NCI-H1092 (cell line): ENCODE results near the gene SIAH3.
A peak's percentile ranks its signal among the peaks of the same experiment; 100 is the strongest.

Experiments
- DNase-seq: peaks from one replicate; lab custom pipeline; 2025; lab: John Stamatoyannopoulos, UW

SIAH3 gene

DNA sequence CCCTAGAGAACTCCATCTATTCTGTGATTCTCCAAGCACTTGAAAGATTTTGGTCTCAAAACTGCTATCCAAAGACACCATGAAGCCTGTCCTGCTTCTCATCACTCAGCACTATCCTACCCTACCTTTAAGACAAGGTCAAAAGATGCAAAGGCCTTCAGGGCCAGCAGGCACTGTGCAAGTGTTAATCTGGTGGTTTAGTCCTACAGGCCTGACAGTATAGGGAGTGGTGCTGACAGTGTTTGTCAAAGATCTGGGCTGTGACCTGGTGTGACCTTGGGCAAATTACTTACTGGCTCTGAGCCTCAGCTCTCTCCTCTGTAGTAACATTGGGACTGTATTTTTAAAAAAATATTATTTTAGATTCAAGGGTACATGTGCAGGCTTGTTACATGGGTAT lies 28.0 kb downstream of the SIAH3 start:
- no peak for DNase-seq

DNA sequence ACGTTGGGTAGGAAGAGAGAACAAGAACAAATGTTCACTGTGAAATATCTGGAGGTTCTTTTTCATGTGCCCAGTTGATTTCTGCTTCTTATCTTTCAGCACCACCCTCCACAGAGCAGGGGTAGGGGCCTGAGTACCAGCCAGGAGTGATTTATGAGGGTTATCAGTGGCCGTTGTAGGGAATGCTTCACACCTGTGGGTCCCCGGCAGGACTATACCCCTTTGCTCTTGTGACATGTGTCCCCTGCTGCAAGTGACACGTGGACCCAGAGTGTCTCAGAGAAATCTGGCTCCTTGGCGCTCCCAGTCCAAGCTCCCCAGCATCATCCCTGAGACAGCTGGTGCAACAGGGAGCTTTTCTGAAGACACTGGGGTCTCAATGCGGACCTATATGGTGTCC lies 29.7 kb downstream of the SIAH3 start:
- no peak for DNase-seq

DNA sequence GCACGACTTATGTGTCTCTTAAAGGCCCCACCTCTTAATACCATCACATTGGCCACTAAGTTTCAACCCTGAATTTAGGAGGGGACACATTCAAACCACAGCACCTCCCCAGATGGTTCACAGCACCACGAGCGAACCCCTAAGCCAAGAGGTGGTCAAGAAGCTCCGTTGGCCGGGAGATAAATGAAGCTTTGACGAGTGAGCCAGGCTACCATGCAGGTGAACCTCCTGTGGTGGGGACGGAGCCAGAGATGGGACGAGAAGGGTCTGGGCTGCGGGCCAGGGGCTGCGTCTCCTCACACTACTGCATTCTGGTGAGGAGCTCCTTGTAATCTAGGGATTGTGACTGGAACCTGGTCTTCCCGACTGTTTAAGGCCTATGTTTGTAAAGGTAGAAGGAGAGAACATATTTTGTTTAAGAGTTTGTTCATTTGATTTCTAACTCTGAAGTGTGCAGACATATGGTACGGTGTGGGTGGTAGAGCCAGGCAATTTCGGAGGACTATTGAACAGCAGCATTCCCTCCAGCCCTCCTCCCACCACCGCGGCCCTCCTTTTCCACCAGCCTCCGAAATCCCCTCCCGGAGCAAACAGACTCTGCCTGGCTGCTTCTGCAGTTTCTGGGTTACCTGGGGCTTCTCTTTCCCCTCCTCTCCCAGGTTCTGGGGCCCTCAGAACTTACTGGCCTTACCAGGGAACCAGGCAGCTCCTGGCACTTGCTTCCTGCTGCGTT lies 31.3 kb downstream of the SIAH3 start:
- DNase-seq, result no peak

DNA sequence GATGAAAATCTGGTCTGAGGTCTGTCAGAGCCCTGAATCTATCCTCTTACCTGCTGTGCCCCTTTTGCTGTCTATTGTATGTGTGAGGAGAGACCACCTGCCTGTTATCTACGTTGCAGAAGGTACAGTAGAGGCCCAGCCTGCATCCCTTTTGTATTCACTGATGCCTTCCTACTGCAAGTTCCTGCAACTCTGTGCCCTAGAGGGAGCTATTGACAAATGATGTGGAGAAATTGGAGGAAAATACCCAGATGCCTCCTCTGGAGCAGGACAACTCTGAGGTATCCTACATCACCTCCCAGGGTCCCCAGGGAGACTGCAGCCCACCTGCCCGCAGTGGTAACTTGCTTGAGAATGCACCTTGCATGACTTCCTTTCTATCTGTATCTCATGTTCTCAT lies 33.7 kb downstream of the SIAH3 start:
- DNase-seq, result no peak

DNA sequence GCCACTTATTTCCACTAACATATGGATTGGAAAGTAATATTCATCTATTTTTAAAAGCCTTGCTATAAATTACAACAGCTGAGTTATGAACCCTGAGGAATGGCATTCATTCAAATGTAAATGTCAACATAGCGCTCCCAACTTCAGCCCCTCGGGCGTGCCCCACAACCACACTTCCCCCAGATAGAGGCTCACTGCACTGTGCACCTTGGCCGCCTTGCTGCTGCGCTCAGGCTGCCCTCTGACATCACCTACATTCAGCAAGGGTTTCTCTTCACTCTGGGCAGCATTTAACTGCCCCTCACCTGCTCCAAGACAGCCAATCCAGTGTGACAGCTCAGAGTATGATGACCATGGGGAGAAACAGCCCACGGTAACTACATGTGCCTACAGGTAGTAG lies 35.1 kb downstream of the SIAH3 start:
- no peak for DNase-seq

DNA sequence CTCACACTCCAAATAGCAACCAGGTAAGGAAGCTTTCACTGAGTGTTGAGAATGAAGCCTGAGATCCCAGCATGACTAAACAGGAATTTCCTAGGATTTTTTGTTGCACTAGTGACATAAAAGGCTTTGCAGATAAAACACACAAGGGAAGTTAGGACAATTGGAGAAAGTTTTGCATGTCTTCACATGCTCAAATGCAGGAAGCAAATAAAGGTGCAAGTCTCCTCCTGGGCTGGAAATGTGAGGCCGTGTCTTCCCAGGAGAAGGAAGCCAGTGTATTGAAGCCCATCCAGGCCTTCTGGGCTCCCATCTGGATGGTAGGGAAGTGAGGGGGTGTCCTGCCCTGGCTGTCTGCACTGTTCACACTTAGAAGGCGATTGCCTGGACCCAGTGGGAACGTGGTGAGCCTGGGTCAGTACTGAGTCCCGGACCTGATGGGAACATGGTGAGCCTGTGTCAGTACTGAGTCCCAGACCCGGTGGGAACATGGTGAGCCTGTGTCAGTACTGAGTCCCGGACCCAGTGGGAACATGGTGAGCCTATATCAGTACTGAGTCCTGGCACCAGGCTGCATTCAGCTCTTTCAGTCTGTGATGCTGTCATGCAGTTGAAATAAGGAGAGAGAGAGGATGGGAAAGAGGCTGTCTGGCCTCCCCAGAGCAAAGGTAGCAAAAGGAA lies 38.7 kb downstream of the SIAH3 start:
- DNase-seq, result no peak

DNA sequence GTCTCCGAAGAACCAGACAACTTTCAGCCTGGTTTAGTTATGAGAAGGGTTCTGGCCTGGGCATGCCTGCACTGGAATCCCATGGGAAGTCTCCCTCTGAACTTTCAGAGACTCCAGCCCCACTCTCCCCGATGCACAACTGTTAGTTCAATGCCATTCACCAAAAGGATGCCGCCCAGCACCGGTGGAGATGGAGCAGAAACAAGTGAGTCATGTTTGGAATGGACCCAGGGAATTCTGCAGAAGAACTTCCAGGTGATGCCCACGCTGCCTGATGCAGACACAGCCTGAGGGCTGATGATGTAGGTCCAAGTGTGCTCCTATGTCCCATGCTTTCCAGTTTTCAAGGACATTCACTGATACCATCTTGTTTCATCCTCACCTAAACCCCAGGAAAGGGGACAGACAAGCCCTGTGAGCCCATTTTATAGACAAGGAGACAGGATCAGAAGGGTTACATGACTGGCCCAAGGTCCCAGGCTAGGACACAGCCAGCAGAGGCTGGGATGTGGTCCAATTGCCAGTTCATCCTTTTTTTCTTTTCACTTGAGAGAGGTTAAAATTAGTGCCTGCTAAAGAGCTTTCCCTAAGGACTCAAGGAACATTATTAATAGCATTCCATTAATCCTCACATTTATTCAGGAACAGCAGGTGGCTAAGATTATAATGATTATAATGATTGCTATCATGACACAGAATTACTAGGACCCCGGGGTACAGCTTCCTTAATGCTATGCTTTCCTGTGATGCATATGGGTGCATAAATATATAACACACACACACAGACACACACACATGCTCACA lies 39.5 kb downstream of the SIAH3 start:
- DNase-seq, result no peak

DNA sequence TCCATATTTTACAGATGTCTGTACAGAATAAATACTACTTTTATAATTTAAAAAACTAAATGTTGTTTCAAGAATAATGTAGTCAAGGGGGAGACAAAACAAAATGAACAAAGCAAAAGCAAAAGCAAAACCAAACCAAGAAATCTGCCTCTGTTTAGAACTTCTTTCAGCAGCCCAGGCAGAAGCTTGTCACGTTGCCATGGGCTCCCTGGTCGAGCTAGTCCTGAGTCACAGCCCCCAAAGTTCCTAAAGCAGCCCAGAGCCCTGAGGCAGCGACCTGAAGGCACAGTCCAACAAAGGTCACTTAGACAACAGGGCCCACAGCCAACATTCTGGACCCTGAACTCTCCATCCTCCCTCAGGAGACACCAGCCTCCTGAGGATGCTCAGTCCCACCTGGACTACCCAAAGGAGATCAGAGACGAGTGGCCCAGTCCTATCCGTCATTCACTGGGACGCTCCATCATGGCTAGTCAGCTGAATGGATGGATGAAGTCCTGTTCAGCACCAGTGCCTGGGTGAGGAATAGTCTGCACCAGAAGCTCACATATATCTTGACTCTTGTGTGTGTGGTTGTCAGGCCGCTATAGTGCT lies 41.7 kb downstream of the SIAH3 start:
- DNase-seq, result no peak

DNA sequence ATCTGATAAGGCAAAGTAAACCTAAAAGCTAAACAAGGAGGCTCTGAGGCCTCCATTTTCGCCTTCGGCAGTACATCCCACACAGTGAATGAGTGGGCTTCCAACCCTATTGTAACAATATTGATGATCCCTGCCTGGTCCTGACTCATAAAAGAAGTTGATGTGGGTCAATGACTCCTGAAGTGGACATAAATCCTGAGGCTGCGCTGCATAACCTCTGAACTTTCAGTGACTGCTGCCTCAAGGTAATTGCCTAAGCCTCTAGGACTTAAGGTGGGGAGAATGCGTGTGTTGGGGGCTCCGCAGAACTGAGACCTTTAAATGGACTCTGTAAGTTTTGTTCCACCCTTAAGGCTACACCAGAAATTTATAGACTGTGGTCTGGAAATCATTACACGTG lies 42.6 kb downstream of the SIAH3 start:
- no peak for DNase-seq

DNA sequence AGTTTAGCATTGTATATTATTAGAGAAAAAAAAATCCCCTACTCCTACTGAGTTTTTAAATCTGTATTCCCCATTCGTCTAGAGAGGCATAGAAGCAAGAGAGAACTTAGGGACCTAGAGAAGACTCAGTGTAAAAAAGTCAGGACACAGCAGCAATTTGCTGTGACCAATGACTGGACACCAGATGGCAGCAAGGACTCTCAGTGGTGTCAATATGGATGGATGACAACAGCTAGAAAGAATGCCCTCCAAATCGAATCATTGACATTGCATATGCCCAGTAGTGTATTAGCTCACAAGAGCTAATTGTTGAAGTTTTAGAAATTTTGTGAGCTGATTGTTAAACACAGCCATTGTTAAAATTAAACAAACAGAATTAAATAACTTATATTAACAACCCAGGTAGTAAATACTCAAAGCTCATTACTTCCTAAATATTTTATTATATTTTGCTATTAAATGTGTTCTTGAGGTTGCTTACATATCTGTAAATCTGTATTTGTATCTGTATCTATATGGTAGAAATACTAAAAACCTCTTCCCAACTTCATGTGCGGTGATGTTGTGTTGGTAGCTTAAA lies 43.9 kb downstream of the SIAH3 start:
- peak; percentile 31 for DNase-seq

DNA sequence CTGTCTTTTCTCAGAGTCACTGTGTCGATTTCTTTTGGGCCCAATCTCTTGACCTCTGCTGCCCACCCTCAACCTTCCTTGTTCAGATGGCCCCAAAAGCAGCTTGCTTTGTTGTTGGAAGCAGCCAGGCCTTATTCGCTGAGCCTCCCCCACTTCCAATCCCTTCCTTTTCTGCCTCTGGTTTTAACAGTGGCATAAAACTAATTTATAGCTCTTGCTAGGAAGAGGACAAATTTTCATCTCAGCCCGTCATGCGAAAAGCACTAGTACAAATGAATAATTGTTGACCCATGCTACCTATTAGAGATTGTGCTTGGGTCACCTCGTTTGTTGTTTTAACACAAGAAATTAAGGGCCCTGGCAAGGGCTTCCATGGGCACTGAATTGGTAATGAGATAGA lies 51.1 kb downstream of the SIAH3 start:
- no peak for DNase-seq

DNA sequence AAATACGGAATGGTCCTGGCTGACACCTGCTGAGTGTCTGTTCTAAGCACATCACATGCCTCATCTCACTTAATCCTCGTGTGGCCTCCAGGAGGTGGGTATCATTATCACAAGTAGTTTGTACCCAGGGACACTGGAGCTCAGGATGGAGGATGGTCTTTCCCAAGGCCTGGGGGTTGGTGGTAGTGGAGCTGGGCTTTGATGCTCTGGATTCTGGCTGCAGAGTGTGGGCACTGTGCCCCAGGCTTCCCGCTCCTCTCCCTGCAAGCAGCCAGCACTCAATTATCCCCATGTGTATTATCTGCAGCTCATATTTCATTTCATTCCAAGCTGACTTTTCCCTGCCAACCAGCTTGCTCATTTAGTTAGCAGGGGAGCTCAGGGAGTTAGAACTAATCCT lies 52.1 kb downstream of the SIAH3 start:
- DNase-seq, result peak; percentile 53

DNA sequence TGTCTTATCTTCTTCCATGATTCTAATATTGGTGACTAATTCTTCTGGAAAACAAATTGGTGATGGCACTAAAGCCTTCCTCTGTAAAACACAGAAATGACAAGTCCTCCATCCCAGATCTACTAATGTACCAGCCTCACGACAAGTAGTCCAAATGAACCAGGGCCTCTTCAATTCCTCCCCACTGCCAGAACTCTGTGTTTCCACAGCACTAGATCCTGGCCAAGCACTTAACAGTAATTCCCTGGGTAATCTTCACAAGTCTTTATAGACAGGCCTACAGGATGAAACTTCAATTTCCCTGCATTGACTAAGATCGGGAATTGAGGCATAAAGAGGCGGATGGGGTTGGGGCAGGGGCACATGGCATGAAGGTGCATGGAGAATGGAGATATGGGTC lies 52.7 kb downstream of the SIAH3 start:
- no peak for DNase-seq

DNA sequence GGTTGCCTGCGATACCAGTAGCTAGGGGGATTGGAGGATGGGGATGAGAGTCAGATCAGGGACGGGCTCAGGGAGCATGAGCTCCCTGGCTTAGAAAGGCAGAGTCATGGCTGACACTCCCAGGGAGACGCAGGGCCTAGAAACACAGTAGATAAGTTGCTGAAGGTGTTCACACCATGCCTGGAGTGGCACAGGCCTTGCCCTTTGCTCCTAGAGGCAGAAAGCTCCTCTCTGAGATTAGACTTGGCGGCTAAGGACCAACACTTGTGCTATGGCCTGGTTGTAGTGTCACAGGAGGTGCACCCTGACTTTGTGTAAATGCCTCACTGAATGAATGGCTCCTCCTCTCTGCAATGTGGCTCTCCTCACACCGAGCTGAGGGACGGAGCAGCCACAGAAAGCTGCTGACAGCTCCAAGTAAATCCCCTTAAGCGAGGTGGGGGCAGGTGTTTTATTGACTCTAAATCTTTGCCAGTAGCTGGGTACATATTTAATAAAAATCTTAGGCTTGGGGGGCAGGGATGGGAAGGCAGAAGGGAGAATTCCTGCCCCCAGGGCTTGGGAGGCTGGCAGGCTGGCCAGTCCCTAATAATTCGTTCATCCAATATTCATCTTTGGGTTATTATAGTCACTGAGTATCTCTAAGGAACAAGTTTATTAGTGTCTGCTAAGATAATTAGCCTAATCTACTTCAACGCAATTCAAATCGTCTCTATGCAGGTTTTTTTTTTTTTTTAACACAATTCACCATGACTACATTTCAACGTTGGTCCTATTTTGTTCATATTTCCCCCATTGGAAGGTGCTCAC lies 54.9 kb downstream of the SIAH3 start:
- no peak for DNase-seq

DNA sequence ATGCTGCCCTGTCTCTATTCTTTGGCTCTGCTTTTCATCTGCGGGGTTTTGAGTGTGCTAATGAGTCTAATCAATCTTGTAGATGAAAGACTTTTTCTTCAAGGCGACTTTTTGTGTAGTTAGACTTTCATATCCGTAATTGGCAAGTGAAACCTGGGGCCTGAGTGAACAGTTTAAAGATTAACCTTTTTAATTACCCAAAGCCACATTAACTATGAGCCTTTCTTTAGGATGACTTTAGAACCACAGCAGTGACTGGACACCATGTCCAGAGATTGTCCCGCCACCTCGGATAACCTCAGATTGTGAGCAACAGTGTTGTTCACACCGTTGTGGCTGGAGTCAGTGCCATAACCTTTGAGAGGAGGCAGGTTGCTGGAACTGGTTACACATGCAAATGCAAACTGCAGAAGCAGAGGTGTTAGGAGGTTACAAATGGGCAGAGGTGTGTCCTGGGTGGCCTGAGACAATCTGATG lies 58.7 kb downstream of the SIAH3 start:
- no peak for DNase-seq

DNA sequence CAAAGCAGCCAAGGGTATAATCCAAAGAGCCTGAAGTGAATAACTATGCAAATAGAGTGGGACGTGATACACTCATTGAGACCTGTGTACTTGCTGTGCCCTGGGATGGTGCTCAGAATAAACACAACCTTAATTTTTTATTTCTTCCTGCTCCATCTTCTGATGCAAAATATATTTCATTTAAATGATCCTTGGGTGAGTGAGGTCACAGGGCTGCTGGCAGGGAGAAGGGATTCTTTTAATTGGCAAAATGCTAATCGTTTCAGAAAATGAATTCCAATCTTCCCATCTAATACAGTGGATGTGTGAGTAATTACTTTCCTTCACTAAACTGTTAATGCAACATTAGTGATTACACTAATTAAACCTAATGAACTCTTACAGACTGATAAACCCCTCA lies 63.5 kb downstream of the SIAH3 start:
- DNase-seq, result no peak

DNA sequence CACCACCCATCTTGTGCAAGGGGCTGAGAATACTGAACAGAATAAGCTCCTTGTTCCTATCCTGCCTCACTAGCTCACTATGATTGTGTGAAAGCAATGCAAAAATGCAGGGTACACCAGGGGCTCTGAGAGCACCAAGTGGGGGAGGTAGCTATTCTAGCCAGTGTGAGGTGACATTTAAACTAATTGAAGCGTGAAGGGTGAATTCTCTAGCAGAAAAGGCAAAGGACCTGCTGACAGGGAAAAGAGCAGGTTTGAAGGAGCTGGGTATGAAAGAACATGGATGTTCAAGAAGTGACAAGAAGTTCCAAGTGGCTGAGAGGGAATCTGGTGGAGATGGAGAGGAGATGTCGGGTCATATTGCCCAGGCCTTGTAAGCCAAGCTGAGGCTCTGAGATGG lies 64.2 kb downstream of the SIAH3 start:
- no peak for DNase-seq

DNA sequence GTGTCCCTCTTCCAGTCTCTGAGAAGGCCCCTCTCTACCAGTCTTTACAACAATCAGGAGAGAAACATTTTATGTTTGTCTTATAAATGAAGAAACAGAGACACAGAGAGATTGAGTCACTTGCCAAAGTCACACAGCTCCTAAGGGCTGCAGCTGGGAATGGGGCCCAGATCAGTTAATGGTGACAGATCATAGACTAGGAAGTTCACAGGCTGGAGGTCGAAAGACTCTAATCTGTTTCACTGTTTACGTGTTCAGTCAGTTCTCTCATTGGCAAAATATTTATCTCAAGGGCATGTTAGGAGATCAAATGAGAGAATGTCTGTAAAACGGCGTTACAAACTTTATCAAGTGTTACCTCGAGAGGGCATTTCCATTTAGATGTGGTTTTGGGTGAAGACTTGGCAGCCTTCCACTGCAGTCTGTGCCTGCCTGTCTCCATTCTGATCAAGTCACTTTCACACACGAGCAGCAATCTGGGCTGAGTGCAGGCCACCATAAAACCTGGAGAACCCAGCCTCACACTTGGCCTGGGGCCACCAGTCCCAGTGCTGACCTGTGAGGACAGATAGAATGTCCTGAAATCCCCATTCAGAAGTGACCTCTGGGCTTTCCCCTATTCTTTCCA lies 65.1 kb downstream of the SIAH3 start:
- no peak for DNase-seq

DNA sequence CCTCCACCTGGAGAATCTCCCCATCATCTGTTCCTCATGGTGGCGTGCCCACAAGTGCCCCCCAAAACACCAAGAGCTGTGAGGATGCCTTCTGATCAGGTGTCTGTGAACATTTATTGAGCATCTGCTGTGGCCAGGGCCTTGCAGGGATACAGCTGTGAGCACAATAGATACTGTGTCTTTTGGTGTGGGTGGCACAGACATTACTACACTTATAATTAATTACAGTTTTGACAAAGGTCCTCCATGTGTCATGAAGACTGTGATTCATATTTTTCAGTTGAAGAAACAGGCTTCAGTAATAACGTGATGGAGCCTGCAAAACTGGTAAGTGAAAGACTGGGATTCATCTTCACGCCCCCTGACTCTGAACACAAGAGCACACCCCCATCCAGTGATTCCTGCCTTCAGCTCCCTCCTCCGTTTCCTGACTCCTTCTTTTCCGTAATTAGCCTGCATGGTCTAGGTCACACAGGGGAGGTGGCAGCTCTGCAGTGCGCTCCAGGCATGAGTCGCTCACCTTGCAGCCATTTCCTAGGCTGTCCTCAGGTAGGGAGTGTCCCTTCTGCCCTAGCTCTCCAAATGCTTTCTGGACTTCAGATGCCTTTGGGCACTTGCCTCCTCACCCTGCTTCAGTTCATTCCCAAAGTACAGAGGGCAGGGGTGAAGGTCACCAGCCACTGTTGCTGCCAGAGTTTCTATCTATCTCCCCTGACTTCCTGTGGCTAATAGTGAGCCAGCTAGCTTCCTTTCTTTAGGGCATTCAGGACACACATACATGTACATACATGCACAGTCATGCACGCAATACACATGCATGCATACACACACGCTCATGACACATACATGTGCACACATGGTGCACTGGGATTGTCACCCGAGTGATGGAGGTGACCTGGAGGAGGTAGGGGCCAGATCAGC lies 66.5 kb downstream of the SIAH3 start:
- DNase-seq, result no peak
